ENCODE results near the gene ITPR1. TPM values are rescaled to one million over a fixed set of nuclear protein-coding genes. Genes with fewer than 3 reads are reported as not detected.

Gene ITPR1
- total and polyA plus RNA-seq, 4 donors = 30.7 to 294 (median 149) TPM

GRCh38 chr3:4795905-4796304, 302.8 kb downstream of the ITPR1 start:
- peaks cover 3% of the 10 kb centered on the region for H3K9me3 ChIP-seq (ENCODE audit: control insufficient read depth, low read length)
- ATAC-seq (ENCODE audit: low FRiP score) = no peak
- intact Hi-C loops (cut with DNase I) = no loop called here
- no peaks in the 10 kb centered on the region for H3K27me3 ChIP-seq (ENCODE audit: control insufficient read depth in 1 of 2, insufficient read depth in 2 of 2, low read length in 1 of 2)
- 97% methylated on average over 7 of the region's 7 CpGs for WGBS, 2 donors
- no peak overlapping the region for H3K4me3 ChIP-seq (ENCODE audit: low read length in 2 of 2)
- H3K27ac ChIP-seq (ENCODE audit: low read depth in 1 of 2, low read length in 2 of 2) = no peak overlapping the region
- H3K4me1 ChIP-seq (ENCODE audit: control insufficient read depth in 1 of 2, insufficient read depth in 2 of 2, low read length in 2 of 2) = peaks cover 0 to 4% of the 10 kb centered on the region in 2 donors
- H3K36me3 ChIP-seq (ENCODE audit: control insufficient read depth in 1 of 2, insufficient read depth in 2 of 2, low read length in 1 of 2) = peaks cover 16 to 21% of the 10 kb centered on the region in 2 donors
- no peak for DNase-seq

DNA sequence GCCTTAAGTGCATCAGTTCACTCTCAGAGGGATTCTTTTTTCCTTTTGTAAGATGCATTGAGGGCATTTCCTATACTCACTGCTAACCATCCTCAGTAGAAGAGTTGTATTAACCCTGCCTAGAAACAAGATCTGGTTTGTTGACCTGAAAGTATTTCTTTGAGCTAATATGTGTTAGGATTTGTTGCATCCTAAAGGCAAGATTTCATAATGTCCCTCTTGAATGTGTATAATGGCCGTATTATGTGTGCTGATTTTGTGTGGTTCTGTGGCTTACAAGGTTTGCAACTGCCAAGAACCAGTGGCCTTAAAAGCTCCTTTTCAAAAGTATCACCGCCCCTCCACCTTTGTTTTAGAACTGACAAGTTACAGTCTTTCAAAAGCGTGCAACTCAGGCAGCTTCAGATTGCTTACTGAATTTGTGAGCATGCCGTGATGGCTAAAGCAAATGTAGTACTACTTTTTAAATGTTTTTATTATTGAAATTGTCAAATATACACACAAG, 304.1 kb downstream of the ITPR1 start:
- Histone ChIP-seq H3K27ac (ENCODE audit: low read depth in 1 of 2, low read length in 2 of 2) (no peak overlapping the region), H3K36me3 (ENCODE audit: control insufficient read depth in 1 of 2, insufficient read depth in 2 of 2, low read length in 1 of 2) (peaks cover 11% of the 10 kb centered on the region in 2 donors), H3K9me3 (ENCODE audit: control insufficient read depth, low read length) (peaks cover 3% of the 10 kb centered on the region), H3K27me3 (ENCODE audit: control insufficient read depth in 1 of 2, insufficient read depth in 2 of 2, low read length in 1 of 2) (no peaks in the 10 kb centered on the region), H3K4me1 (ENCODE audit: control insufficient read depth in 1 of 2, insufficient read depth in 2 of 2, low read length in 2 of 2) (peaks cover 0 to 4% of the 10 kb centered on the region in 2 donors), H3K4me3 (ENCODE audit: low read length in 2 of 2) (no peak overlapping the region)
- DNase-seq (no peak), ATAC-seq (ENCODE audit: low FRiP score) (no peak)
- 97 to 99% methylated on average over 4 of the region's 4 CpGs for WGBS, 2 donors
- intact Hi-C loops (cut with DNase I) = no loop called here

GRCh38 chr3:4799266-4800256, 306.4 kb downstream of the ITPR1 start:
- intact Hi-C loops (cut with DNase I) = loop anchor here in 1 of 2 donors (5.0 kb wide), 1 partner anchor 57 kb away; no protein-coding TSS in a partner anchor
- no peaks in the 10 kb centered on the region for H3K27me3 ChIP-seq (ENCODE audit: control insufficient read depth in 1 of 2, insufficient read depth in 2 of 2, low read length in 1 of 2)
- peak; percentile 36 for ATAC-seq (ENCODE audit: low FRiP score)
- no peak overlapping the region for H3K4me3 ChIP-seq (ENCODE audit: low read length in 2 of 2)
- H3K27ac ChIP-seq (ENCODE audit: low read depth in 1 of 2, low read length in 2 of 2) = no peak overlapping the region
- peaks cover 3% of the 10 kb centered on the region for H3K9me3 ChIP-seq (ENCODE audit: control insufficient read depth, low read length)
- no peak for DNase-seq
- H3K4me1 ChIP-seq (ENCODE audit: control insufficient read depth in 1 of 2, insufficient read depth in 2 of 2, low read length in 2 of 2) = peaks cover 0 to 4% of the 10 kb centered on the region in 2 donors
- WGBS, 2 donors = 43 to 47% methylated on average over 14 of the region's 14 CpGs
- H3K36me3 ChIP-seq (ENCODE audit: control insufficient read depth in 1 of 2, insufficient read depth in 2 of 2, low read length in 1 of 2) = peaks cover 13 to 14% of the 10 kb centered on the region in 2 donors

DNA sequence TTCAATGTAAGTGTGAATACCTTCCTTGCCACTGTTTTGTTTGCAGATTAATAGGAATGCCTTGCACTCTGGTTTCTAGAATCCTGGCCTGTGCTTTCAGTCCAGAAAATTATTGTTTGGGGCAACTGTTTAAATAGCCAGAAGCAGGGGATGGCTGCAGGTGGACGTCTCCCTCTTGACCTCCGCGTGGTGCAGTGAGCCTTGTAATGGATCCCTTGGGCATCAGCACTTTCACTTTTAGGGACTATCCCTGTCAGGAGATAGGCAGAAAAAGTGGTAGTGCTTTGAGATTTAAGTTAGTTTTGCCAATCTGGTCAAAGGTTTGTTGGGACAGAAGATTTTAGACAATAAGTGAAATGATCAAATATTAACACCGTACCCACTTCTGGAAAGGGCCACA, 307.4 kb downstream of the ITPR1 start:
- intact Hi-C loops (cut with DNase I) = loop anchor here in 1 of 2 donors (5.0 kb wide), 1 partner anchor 58 kb away; no protein-coding TSS in a partner anchor
- H3K4me1 ChIP-seq (ENCODE audit: control insufficient read depth in 1 of 2, insufficient read depth in 2 of 2, low read length in 2 of 2) = peaks cover 0 to 4% of the 10 kb centered on the region in 2 donors
- peaks cover 3% of the 10 kb centered on the region for H3K9me3 ChIP-seq (ENCODE audit: control insufficient read depth, low read length)
- no peak overlapping the region for H3K4me3 ChIP-seq (ENCODE audit: low read length in 2 of 2)
- no peak overlapping the region for H3K27ac ChIP-seq (ENCODE audit: low read depth in 1 of 2, low read length in 2 of 2)
- no peak for ATAC-seq (ENCODE audit: low FRiP score)
- 87 to 91% methylated on average over 4 of the region's 4 CpGs for WGBS, 2 donors
- H3K36me3 ChIP-seq (ENCODE audit: control insufficient read depth in 1 of 2, insufficient read depth in 2 of 2, low read length in 1 of 2) = peaks cover 12 to 13% of the 10 kb centered on the region in 2 donors
- H3K27me3 ChIP-seq (ENCODE audit: control insufficient read depth in 1 of 2, insufficient read depth in 2 of 2, low read length in 1 of 2) = no peaks in the 10 kb centered on the region
- no peak for DNase-seq

- ATAC-seq (ENCODE audit: low FRiP score) (no peak), DNase-seq (no peak)
- no peaks in the 10 kb centered on the region for H3K27me3 ChIP-seq (ENCODE audit: control insufficient read depth in 1 of 2, insufficient read depth in 2 of 2, low read length in 1 of 2)
- no peak overlapping the region for H3K27ac ChIP-seq (ENCODE audit: low read depth in 1 of 2, low read length in 2 of 2)
- intact Hi-C loops (cut with DNase I) = loop anchor here in 1 of 2 donors (5.0 kb wide), 1 partner anchor 60 kb away; no protein-coding TSS in a partner anchor
- WGBS, 2 donors = 88 to 92% methylated on average over 5 of the region's 5 CpGs
- H3K36me3 ChIP-seq (ENCODE audit: control insufficient read depth in 1 of 2, insufficient read depth in 2 of 2, low read length in 1 of 2) = peaks cover 7 to 10% of the 10 kb centered on the region in 2 donors
- peaks cover 0 to 4% of the 10 kb centered on the region in 2 donors for H3K4me1 ChIP-seq (ENCODE audit: control insufficient read depth in 1 of 2, insufficient read depth in 2 of 2, low read length in 2 of 2)
- peaks cover 2% of the 10 kb centered on the region for H3K9me3 ChIP-seq (ENCODE audit: control insufficient read depth, low read length)
- H3K4me3 ChIP-seq (ENCODE audit: low read length in 2 of 2) = no peak overlapping the region
These were observed 308.7 kb downstream of the ITPR1 start for GRCh38 chr3:4801892-4802291.

DNA sequence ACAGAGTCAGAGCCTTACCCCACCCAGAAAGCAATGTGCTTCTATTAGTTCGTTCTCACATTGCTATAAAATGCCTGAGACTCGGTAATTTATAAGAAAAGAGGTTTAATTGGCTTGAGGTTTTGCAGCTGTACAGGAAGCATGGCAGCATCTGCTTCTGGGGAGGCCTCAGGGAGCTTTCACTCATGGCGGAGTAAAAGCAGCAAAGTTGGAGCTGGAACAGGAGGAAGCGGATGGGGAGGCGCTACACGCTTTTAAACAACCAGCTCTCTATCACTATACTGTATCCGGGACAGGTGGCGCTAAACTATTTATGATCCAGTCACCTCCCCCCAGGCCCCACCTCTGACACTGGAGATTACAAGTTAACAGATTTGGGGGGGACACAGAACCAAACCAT, 309.8 kb downstream of the ITPR1 start:
- H3K36me3 ChIP-seq (ENCODE audit: control insufficient read depth in 1 of 2, insufficient read depth in 2 of 2, low read length in 1 of 2) = peaks cover 7 to 9% of the 10 kb centered on the region in 2 donors
- no peaks in the 10 kb centered on the region for H3K9me3 ChIP-seq (ENCODE audit: control insufficient read depth, low read length)
- no peaks in the 10 kb centered on the region for H3K27me3 ChIP-seq (ENCODE audit: control insufficient read depth in 1 of 2, insufficient read depth in 2 of 2, low read length in 1 of 2)
- H3K4me3 ChIP-seq (ENCODE audit: low read length in 2 of 2) = no peak overlapping the region
- DNase-seq (no peak), ATAC-seq (ENCODE audit: low FRiP score) (no peak)
- peaks cover 5 to 6% of the 10 kb centered on the region in 2 donors for H3K4me1 ChIP-seq (ENCODE audit: control insufficient read depth in 1 of 2, insufficient read depth in 2 of 2, low read length in 2 of 2)
- intact Hi-C loops (cut with DNase I) = loop anchor here in 1 of 2 donors (5.0 kb wide), 1 partner anchor 61 kb away; no protein-coding TSS in a partner anchor
- WGBS, 2 donors = 97 to 98% methylated on average over 8 of the region's 8 CpGs
- H3K27ac ChIP-seq (ENCODE audit: low read depth in 1 of 2, low read length in 2 of 2) = no peak overlapping the region

DNA sequence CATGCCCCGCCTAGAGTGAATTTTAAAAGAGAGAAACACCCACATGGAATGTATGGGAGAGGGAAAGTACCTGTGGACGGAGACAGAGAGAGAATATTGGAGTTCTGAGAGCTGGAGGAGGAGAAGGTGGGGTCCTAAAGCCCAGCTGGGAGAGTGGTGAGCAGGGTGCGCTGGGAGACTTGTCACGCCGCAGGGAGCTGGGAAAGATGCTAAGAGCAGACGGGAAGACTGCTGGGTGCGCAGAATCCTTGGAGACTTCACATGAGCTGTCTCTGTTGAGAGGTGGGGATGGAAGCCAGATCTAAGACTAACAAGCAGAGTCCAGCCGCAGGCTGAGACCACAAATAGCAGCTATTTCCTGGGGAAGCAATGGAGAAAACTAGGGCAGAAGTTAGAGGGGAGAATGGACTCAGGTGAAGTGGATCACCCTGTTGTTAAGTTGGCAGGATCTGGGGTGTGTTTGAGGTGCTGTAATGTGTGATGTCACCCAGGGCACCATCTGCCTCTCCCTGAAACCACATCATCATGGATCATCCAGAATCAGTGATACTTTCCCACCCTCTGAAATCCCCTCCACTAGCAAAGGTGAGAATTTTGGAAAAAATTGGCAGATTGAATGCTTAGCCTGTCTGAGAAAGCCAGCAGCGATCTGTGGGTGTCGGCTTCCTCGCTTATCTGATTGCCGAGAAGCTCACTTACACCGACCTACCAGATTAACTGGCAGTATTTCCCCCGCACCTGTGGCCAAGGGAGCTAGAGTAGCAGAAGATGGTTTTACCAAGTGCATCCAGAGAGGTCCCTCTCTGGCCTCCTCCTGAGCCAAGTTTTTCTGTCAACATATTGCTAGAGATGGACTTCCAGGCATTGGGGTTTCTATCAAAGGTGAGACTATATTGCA, 311.3 kb downstream of the ITPR1 start:
- peaks cover 7 to 9% of the 10 kb centered on the region in 2 donors for H3K36me3 ChIP-seq (ENCODE audit: control insufficient read depth in 1 of 2, insufficient read depth in 2 of 2, low read length in 1 of 2)
- H3K27me3 ChIP-seq (ENCODE audit: control insufficient read depth in 1 of 2, insufficient read depth in 2 of 2, low read length in 1 of 2) = no peaks in the 10 kb centered on the region
- no peak overlapping the region for H3K4me3 ChIP-seq (ENCODE audit: low read length in 2 of 2)
- no peak for ATAC-seq (ENCODE audit: low FRiP score)
- no peaks in the 10 kb centered on the region for H3K9me3 ChIP-seq (ENCODE audit: control insufficient read depth, low read length)
- WGBS, 2 donors = 95 to 97% methylated on average over 14 of the region's 14 CpGs
- H3K4me1 ChIP-seq (ENCODE audit: control insufficient read depth in 1 of 2, insufficient read depth in 2 of 2, low read length in 2 of 2) = peaks cover 2 to 6% of the 10 kb centered on the region in 2 donors
- intact Hi-C loops (cut with DNase I) = loop anchor here (5.0 kb wide), 2 partner anchors 32 to 62 kb away; no protein-coding TSS in a partner anchor
- no peak overlapping the region for H3K27ac ChIP-seq (ENCODE audit: low read depth in 1 of 2, low read length in 2 of 2)
- DNase-seq = no peak

GRCh38 chr3:4805662-4806061, 312.5 kb downstream of the ITPR1 start:
- ATAC-seq (ENCODE audit: low FRiP score) (no peak), DNase-seq (no peak)
- Histone ChIP-seq H3K9me3 (ENCODE audit: control insufficient read depth, low read length) (no peaks in the 10 kb centered on the region), H3K27me3 (ENCODE audit: control insufficient read depth in 1 of 2, insufficient read depth in 2 of 2, low read length in 1 of 2) (no peaks in the 10 kb centered on the region), H3K27ac (ENCODE audit: low read depth in 1 of 2, low read length in 2 of 2) (no peak overlapping the region), H3K4me3 (ENCODE audit: low read length in 2 of 2) (no peak overlapping the region), H3K36me3 (ENCODE audit: control insufficient read depth in 1 of 2, insufficient read depth in 2 of 2, low read length in 1 of 2) (peaks cover 7 to 12% of the 10 kb centered on the region in 2 donors), H3K4me1 (ENCODE audit: control insufficient read depth in 1 of 2, insufficient read depth in 2 of 2, low read length in 2 of 2) (peaks cover 2 to 6% of the 10 kb centered on the region in 2 donors)
- WGBS, 2 donors = 88 to 91% methylated on average over 7 of the region's 7 CpGs
- intact Hi-C loops (cut with DNase I) = loop anchor here in 1 of 2 donors (5.0 kb wide), 1 partner anchor 33 kb away; no protein-coding TSS in a partner anchor
